Stomach smooth muscle (tissue), 2 donors: ENCODE measurements around the gene LETM1.

Experiments used
- H3K27ac ChIP-seq: one replicate; pipeline ENCODE4 v1.7.0; 2013; ENCODE audit warnings: mild to moderate bottlenecking, low read length, inconsistent platforms
- H3K27me3 ChIP-seq, 2 donors: one replicate each; pipeline ENCODE4 v1.7.0; 2013; ENCODE audit warnings: low read length in 2 of 2; ENCODE audit not compliant: insufficient read depth in 2 of 2, control insufficient read depth in 1 of 2
- H3K36me3 ChIP-seq, 2 donors: one replicate each; pipeline ENCODE4 v1.7.0; 2013; ENCODE audit warnings: low read length in 2 of 2; ENCODE audit not compliant: control insufficient read depth in 2 of 2, insufficient read depth in 2 of 2
- H3K4me1 ChIP-seq: one replicate; pipeline ENCODE4 v1.7.0; 2013; ENCODE audit warnings: low read length; ENCODE audit not compliant: control insufficient read depth, insufficient read depth
- H3K4me3 ChIP-seq, 2 donors: one replicate each; pipeline ENCODE4 v1.7.0; 2013; ENCODE audit warnings: low read length in 2 of 2
- H3K9ac ChIP-seq, 2 donors: one replicate each; pipeline ENCODE4 v1.7.0; 2013; ENCODE audit warnings: low read length in 2 of 2, mild to moderate bottlenecking in 1 of 2
- H3K9me3 ChIP-seq, 2 donors: one replicate each; pipeline ENCODE4 v1.7.0; 2013; ENCODE audit warnings: low read length in 2 of 2; ENCODE audit not compliant: control insufficient read depth in 2 of 2
- donor health status: healthy.
- donor health status: Pancreatic carcinoma.

LETM1 gene

DNA sequence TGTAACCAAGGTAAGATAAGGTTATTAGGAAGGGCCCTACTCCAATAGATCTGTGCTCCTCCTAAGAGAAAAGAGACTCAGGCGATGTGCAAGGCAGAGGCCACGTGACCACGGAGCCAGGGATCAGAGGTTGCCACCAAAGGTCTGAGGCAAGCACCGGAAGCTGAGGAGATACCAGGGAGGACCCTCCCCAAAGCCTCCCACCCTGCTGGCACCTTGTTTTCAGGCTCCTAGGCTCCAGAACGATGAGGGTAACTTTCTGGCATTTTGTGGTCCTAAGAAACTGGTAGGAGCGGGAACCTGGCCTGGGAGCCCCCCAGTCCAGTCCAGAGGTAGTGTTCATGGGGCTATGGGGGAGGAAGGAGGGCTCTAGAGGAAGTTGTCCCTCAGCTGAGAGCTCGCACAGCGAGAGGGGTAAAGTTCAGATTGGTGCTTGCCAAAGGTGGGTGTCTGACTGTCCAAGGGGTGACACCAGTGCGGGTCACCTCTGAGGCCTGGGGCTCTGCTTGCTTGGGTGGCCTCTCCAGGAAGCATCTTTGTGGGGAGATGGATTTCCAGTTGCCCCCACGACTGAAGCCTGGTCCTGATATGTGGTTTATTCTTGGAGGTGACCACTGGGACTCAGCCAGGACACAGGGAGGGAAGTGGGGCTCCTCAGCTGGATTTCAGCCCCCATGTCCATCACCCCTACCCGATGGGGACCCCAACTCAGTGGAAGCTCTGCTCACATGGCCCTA, 7.5 kb upstream of the LETM1 start:
- Histone ChIP-seq H3K4me3 (no peak overlapping the region), H3K36me3 (no peaks in the 10 kb centered on the region), H3K4me1 (no peaks in the 10 kb centered on the region), H3K9me3 (no peaks in the 10 kb centered on the region), H3K27ac (no peak overlapping the region), H3K9ac (no peak overlapping the region), H3K27me3 (peaks cover 28 to 36% of the 10 kb centered on the region in 2 donors)

DNA sequence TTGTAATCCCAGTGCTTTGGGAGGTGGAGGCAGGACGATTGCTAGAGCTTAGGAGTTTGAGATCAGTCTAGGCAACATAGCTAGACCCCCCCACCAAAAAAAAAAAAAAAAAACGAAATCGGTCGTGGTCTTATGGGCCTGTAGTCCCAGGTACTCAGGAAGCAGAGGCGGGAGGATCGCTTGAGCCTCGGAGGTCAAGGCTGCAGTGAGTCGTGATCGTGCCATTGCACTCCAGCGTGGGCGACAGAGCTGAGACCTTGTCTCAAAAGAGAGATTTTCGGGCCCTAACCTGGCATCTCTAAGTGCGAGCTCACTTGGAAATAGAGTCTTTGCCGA, 7.0 kb upstream of the LETM1 start:
- Histone ChIP-seq H3K4me1 (no peaks in the 10 kb centered on the region), H3K9ac (no peak overlapping the region), H3K27me3 (peaks cover 28 to 36% of the 10 kb centered on the region in 2 donors), H3K4me3 (no peak overlapping the region), H3K36me3 (no peaks in the 10 kb centered on the region), H3K9me3 (no peaks in the 10 kb centered on the region), H3K27ac (no peak overlapping the region)

DNA sequence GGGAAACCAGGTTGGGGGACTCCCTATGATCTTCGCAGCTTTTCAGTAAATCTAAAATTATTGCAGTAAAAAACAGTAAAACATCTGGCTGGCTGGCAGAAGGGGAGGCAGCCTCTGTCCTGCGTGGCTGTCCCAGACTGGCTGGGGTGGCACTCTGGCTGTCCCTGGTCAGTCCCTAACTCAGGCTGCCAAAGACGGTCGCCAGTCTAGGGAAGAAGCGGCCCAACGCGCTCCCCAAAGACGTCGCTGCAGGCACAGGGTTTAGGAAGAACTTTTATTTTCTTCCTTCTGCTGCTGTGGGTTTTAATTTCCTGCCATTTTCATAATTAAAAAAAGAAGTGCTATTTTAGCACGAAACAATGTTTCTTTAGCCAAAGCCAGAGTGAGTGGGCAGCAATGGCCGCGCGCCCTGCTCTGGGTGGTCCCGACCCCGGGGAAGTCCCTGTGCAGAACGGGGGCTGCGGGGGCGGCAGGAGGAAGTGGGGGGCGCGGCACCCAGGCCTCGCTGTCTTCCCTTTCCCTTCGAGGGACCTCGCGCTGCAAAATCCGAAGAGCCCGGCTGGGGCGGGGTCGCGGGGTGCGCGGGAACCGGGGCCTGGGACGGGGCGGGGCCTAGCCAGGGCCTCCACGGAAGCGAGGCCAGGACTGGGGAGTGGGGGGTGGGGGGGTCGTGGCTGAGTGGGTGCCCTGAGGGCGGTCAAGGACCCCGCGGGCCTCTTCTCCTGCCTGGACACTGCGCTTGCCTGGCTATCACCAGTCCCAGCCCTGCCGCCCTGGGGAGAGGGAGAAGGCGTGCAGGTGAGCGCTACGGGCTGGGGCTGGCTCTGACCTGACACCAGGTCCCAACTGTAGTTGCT, 6.3 kb upstream of the LETM1 start:
- H3K9ac ChIP-seq = no peak overlapping the region
- peaks cover 28 to 36% of the 10 kb centered on the region in 2 donors for H3K27me3 ChIP-seq
- peaks cover 4% of the 10 kb centered on the region for H3K4me1 ChIP-seq
- H3K9me3 ChIP-seq = no peaks in the 10 kb centered on the region
- H3K36me3 ChIP-seq = no peaks in the 10 kb centered on the region
- no peak overlapping the region for H3K27ac ChIP-seq
- no peak overlapping the region for H3K4me3 ChIP-seq

DNA sequence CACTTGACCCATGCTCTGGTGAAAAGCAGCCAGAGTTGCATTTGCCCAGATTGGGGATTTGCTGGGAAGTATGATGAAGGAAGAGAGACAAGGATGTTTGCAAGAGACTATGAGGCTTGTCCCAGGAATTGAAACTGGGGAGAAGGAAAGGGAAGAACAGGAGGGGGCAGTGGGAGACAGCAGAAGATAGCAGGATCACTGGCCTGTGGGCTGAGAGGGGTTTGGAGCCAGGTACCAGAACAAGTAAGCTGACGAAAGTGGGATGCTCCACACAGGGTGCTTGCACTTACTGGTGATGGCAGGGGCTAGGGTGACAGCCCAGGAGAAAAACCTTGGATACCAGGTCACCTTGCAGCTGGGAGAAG, 3.4 kb upstream of the LETM1 start:
- Histone ChIP-seq H3K4me3 (no peak overlapping the region), H3K9ac (no peak overlapping the region), H3K27ac (no peak overlapping the region), H3K9me3 (no peaks in the 10 kb centered on the region), H3K27me3 (peaks cover 17 to 20% of the 10 kb centered on the region in 2 donors), H3K4me1 (peaks cover 21% of the 10 kb centered on the region), H3K36me3 (no peaks in the 10 kb centered on the region)

DNA sequence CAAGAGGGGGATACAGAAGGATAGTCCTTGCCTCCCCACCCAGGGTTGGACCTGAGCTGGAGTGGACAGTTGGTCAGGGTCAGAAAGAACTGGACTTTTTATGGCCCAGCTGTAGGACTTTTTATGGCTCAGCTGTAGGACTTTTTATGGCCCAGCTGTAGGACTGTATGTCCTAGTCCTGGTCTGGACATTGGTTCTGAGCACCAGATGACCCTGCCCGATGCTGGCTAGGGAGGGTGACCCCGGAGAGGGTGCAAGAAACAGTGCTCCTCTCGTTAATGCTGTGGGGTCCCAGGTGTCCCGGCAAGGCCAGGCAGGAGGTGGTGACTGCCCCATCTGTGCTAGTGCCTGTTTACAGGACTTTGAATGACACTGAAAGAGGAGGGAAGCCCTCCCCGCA, 2.0 kb upstream of the LETM1 start:
- H3K27me3 ChIP-seq = peaks cover 5 to 7% of the 10 kb centered on the region in 2 donors
- H3K4me3 ChIP-seq = no peak overlapping the region
- peaks cover 21% of the 10 kb centered on the region for H3K4me1 ChIP-seq
- H3K27ac ChIP-seq = no peak overlapping the region
- H3K9ac ChIP-seq = peak overlapping the region in 1 of 2 donors; percentile 22
- H3K9me3 ChIP-seq = no peaks in the 10 kb centered on the region
- H3K36me3 ChIP-seq = peaks cover 0 to 3% of the 10 kb centered on the region in 2 donors

DNA sequence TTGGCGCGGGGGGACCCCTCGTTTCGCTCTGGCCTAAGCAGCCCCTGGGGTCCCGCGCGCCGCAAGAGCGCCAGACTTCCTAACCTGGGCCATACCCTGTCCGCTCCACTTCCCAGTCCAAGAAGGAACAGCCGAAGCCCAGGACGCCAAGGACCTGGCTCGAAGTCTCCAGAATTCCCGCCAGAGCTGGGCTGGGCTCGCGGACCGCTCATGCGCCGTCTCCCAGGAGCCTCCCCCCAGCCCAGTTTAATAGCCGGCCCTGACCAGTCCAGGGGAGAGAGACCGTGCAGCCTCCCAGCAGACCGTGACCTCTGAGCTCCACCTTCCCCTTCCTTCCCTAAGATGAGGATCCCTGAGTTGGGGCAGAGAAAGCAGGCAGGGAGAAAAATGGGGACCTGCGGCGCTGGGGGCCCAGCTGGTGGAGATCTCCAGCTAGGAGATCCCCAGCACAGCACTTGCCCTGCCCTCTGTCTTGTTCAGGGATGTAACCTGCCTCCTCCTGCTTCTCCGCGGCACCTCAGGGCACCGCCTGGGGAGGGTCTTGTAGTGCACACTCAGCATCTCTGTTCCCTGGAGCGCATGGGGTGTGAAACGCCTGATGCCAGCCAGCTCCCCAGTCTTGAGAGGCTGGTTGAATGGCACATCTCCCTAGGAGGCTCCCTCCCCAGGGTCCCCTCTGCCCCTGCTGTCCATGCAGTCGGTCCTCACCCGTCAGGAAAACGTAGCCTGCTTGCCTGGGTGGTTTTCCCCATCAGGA, 1.2 kb upstream of the LETM1 start:
- H3K36me3 ChIP-seq = peaks cover 0 to 3% of the 10 kb centered on the region in 2 donors
- H3K27me3 ChIP-seq = peaks cover 0 to 2% of the 10 kb centered on the region in 2 donors
- peaks cover 26% of the 10 kb centered on the region for H3K4me1 ChIP-seq
- H3K9ac ChIP-seq = peak overlapping the region; percentile 72 to 75
- peak overlapping the region; percentile 84 to 87 for H3K4me3 ChIP-seq
- no peaks in the 10 kb centered on the region for H3K9me3 ChIP-seq
- H3K27ac ChIP-seq = peak overlapping the region; percentile 60

DNA sequence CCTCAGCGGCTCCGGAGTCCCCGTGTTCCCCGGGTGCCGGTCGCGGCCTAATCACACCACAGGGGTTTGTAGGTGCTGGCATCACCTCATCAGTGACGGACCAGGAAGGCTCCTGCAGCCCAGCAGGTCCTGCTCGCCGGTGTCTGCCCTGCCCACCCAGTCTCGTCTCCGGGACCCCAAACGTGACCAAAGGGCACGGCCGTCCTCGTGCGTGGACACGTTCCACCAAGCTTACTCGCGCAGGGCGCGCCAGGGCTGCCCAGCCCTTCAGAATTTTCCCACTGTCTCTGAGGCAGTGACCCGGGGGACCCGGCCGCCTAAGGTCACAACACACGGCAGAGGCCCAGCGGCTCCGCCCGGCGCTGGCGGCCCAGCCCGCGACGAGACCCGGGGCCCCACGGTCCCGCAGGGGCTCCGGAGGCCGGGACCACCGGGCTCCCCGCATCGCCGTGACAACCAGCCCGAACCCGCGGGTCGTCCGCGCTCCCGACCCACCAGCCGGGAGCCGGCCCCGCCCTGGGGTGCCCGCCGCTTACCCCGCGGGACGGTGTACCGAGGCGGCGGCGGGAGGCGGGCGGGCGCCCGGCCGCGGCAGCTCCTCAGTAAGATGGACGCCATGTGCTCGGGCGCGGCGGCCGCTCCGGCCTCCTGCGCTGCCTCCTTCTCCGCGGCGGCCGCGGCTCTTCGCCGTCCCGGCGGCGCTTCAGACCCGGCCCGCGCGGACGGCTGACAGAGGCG, 454 bp downstream of the LETM1 start:
- Histone ChIP-seq H3K27ac (peak overlapping the region; percentile 41), H3K36me3 (peaks cover 0 to 3% of the 10 kb centered on the region in 2 donors), H3K9me3 (no peaks in the 10 kb centered on the region), H3K9ac (peak overlapping the region; percentile 73 to 79), H3K4me1 (peaks cover 26% of the 10 kb centered on the region), H3K4me3 (peak overlapping the region; percentile 47 to 84), H3K27me3 (no peaks in the 10 kb centered on the region)

DNA sequence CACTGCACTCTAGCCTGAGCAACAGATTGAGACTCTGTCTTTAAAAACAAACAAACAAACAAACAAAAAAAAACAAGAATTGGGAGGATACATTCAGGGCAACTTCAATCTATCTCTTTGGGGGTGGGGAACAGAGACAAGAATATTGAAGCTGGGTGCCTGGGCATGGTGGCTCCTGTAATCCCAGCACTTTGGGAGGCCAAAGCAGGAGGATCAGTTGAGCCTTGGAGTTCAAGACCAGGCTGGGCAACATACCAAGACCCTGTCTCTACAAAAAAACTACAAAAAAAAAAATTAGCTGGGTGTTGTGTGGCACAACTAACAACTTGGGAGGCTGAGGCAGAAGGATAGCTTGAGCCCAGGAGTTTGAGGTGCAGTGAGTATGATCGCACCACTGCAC, 1.2 kb downstream of the LETM1 start:
- H3K36me3 ChIP-seq = peaks cover 0 to 3% of the 10 kb centered on the region in 2 donors
- peaks cover 26% of the 10 kb centered on the region for H3K4me1 ChIP-seq
- peak overlapping the region; percentile 73 to 79 for H3K9ac ChIP-seq
- peak overlapping the region; percentile 47 to 84 for H3K4me3 ChIP-seq
- no peaks in the 10 kb centered on the region for H3K27me3 ChIP-seq
- H3K9me3 ChIP-seq = no peaks in the 10 kb centered on the region
- H3K27ac ChIP-seq = no peak overlapping the region

DNA sequence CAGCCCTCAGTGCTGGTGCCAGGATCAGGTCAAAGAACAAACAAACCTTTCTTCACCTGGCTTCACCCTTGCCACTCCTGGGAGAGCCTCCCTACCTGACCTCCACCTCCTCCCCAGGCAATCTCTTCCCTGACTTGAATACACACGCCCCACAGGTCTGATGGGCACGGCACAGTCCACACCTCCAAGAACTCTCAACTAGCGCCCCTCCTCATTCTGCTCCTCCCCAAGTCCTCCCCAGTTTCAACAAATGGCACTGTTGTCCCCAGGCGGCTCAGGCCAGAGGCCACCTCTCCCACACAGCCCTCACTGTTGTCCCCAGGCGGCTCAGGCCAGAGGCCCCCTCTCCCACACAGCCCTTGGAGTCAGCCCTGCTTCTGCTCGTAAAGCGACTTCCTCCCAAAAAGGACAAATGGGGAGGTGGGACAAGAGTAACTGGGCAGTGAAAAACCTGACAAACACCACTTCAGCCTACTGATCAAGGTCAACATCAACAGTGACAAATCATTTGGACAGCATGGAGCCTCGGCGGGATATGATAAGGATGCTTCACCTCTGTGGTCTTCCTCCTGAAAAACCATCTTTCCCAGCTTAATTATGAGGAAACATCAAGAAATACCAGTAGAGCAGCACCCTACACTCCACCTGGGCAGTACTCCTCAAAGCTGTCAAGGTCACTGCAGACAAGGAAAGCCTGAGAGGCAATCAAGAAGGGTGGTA, 2.9 kb downstream of the LETM1 start:
- H3K4me1 ChIP-seq = peaks cover 26% of the 10 kb centered on the region
- no peak overlapping the region for H3K9ac ChIP-seq
- H3K27me3 ChIP-seq = no peaks in the 10 kb centered on the region
- no peaks in the 10 kb centered on the region for H3K9me3 ChIP-seq
- no peak overlapping the region for H3K4me3 ChIP-seq
- no peak overlapping the region for H3K27ac ChIP-seq
- H3K36me3 ChIP-seq = peaks cover 0 to 3% of the 10 kb centered on the region in 2 donors
